ENCODE measurements around the gene SLC16A3. TPM values are rescaled to one million over a fixed set of nuclear protein-coding genes. Genes with fewer than 3 reads are reported as not detected.

The SLC16A3 gene
- total RNA-seq, 1 donor = 222 TPM

DNA sequence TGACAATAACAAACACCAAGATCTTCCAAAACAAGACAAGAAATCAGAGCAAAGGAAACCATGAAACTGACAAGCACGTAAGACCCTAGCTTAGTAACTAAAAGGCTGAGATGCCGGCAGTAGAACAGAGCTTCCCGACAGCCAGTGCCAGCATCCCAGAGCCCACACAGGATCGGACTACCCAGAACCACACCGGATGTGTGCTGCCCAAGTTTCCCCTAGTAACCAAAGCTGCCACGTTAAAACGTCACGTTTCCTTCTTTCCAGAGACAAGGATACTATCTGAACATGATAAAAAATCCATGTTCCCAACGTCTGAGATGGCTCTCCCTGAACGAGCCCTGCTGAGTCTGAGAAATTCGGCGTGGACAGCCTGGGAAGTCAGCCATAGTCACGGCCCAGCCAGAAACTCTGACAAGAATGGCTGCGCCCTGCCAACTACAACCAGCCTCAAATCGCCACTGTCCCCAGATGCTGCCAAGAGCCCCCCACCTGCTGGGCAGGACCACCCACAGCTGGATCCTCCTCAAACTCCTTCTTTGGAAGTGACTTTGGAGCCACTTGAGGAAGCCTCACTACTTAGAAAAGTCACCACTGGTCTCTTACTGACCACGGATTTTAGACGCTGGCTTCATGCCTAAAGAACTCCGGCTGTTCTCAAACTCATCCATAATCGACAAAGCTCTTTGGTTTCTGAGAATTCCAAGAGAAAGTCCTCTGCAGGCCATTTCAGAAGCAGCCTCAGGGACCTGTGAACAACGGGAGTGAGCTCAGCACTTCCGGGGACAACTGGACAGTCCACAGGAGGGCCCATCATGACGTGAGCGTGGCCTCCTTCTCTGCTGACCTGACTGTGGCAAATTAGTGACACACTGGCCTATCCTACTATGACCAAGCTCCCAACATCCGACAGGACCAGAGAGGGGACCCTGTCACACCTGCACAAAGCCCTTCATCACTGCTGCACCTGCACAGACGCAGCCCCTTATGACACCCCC lies 32.9 kb upstream of the SLC16A3 start:
- Histone ChIP-seq H3K27ac (ENCODE audit: low read depth, low read length) (no peak overlapping the region), H3K79me2 (ENCODE audit: insufficient read depth, low read length) (no peaks in the 10 kb centered on the region), H4K20me1 (ENCODE audit: insufficient read depth, low read length) (peaks cover 3% of the 10 kb centered on the region), H3K9me3 (ENCODE audit: low read depth, low read length) (no peaks in the 10 kb centered on the region), H3K36me3 (ENCODE audit: insufficient read depth, low read length) (peaks cover 53% of the 10 kb centered on the region), H3K4me3 (ENCODE audit: insufficient read depth, low read length) (no peak overlapping the region), H3K27me3 (ENCODE audit: insufficient read depth, low read length) (no peaks in the 10 kb centered on the region), H2AFZ (ENCODE audit: low read length) (no peak overlapping the region), H3K4me1 (ENCODE audit: insufficient read depth, low read length) (no peaks in the 10 kb centered on the region), H3K4me2 (ENCODE audit: insufficient read depth, low read length) (no peak overlapping the region)
- TF ChIP-seq, protein P1, sequence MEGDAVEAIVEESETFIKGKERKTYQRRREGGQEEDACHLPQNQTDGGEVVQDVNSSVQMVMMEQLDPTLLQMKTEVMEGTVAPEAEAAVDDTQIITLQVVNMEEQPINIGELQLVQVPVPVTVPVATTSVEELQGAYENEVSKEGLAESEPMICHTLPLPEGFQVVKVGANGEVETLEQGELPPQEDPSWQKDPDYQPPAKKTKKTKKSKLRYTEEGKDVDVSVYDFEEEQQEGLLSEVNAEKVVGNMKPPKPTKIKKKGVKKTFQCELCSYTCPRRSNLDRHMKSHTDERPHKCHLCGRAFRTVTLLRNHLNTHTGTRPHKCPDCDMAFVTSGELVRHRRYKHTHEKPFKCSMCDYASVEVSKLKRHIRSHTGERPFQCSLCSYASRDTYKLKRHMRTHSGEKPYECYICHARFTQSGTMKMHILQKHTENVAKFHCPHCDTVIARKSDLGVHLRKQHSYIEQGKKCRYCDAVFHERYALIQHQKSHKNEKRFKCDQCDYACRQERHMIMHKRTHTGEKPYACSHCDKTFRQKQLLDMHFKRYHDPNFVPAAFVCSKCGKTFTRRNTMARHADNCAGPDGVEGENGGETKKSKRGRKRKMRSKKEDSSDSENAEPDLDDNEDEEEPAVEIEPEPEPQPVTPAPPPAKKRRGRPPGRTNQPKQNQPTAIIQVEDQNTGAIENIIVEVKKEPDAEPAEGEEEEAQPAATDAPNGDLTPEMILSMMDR (IDR thresholded peaks at IDR 0.05; ENCODE audit: extremely low read depth, low read depth, low read length) = no peak
- DNase-seq (ENCODE audit: insufficient read length, low spot score, missing footprints) = no peak

DNA sequence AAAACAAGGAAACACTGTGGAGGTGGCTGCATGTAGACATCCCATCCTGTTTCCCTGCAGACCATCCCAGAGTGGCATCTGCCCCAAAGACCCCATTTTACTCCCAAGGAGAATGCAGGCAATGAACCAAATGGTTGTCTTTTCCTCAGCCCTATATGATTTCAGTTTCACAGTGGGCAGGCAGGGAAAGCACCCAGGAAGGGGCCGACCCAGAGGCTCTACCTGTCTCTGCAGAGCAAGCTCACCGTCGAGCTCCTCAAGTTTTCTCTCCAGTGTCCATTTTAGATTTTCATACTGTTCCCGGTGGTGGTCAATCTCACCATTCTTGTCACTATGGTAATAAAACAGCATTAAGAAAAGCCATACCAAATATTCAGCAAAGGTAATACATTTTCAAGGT lies 30.8 kb upstream of the SLC16A3 start:
- Histone ChIP-seq H3K4me1 (ENCODE audit: insufficient read depth, low read length) (no peaks in the 10 kb centered on the region), H3K36me3 (ENCODE audit: insufficient read depth, low read length) (peaks cover 51% of the 10 kb centered on the region), H3K27me3 (ENCODE audit: insufficient read depth, low read length) (no peaks in the 10 kb centered on the region), H2AFZ (ENCODE audit: low read length) (no peak overlapping the region), H3K27ac (ENCODE audit: low read depth, low read length) (no peak overlapping the region), H3K79me2 (ENCODE audit: insufficient read depth, low read length) (peaks cover 2% of the 10 kb centered on the region), H3K4me3 (ENCODE audit: insufficient read depth, low read length) (no peak overlapping the region), H4K20me1 (ENCODE audit: insufficient read depth, low read length) (peaks cover 9% of the 10 kb centered on the region), H3K4me2 (ENCODE audit: insufficient read depth, low read length) (no peak overlapping the region), H3K9me3 (ENCODE audit: low read depth, low read length) (no peaks in the 10 kb centered on the region)
- DNase-seq (ENCODE audit: insufficient read length, low spot score, missing footprints) = no peak
- TF ChIP-seq, protein P1 (IDR thresholded peaks at IDR 0.05; ENCODE audit: extremely low read depth, low read depth, low read length) = no peak

DNA sequence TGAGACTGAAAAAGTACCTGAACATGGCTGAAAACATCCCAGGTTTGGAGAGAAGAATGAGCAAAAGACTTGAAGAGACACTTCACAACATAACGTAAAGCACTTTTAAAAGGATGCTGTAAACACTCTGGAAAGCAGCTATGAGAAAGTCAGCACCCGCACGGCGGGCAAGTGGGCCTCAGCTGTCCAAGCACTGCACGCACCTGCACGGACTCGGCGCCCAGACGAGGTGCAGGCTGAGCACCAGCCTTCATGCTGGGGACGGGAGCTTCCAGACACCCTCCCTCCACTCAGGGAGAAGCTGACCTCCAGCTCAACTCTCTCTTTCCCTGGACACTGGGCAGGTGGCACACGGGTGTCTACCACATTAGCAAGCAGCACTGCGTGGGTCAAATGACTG lies 29.3 kb upstream of the SLC16A3 start:
- Histone ChIP-seq H3K36me3 (ENCODE audit: insufficient read depth, low read length) (peaks cover 41% of the 10 kb centered on the region), H3K4me3 (ENCODE audit: insufficient read depth, low read length) (no peak overlapping the region), H4K20me1 (ENCODE audit: insufficient read depth, low read length) (peaks cover 20% of the 10 kb centered on the region), H3K27me3 (ENCODE audit: insufficient read depth, low read length) (no peaks in the 10 kb centered on the region), H3K4me2 (ENCODE audit: insufficient read depth, low read length) (no peak overlapping the region), H2AFZ (ENCODE audit: low read length) (no peak overlapping the region), H3K79me2 (ENCODE audit: insufficient read depth, low read length) (peaks cover 12% of the 10 kb centered on the region), H3K4me1 (ENCODE audit: insufficient read depth, low read length) (no peaks in the 10 kb centered on the region), H3K27ac (ENCODE audit: low read depth, low read length) (no peak overlapping the region), H3K9me3 (ENCODE audit: low read depth, low read length) (no peaks in the 10 kb centered on the region)
- TF ChIP-seq, protein P1 (IDR thresholded peaks at IDR 0.05; ENCODE audit: extremely low read depth, low read depth, low read length) = no peak
- DNase-seq (ENCODE audit: insufficient read length, low spot score, missing footprints) = no peak

DNA sequence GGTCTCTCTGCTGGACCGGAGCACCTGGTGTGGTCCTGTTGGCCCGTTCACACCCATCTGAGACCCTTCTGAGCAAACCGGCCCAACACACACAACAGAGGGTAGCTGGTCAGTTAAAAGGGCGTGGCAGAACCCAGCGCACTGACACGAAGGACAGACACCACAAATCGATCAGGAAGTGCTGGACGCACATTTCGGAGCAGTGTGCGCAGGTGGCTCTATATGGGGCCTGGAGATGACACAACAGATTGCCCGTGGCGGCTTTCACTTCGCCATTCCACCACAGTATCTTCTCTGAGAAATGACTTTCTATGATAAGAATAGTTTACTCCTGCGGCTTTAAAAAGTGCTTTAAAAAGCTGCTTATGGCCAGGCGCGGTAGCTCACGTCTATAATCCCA lies 28.7 kb upstream of the SLC16A3 start:
- DNase-seq (ENCODE audit: insufficient read length, low spot score, missing footprints) = no peak

More for the DNA sequence above, 28.7 kb upstream of the SLC16A3 start:
- no peaks in the 10 kb centered on the region for H3K27me3 ChIP-seq (ENCODE audit: insufficient read depth, low read length)
- peaks cover 15% of the 10 kb centered on the region for H3K79me2 ChIP-seq (ENCODE audit: insufficient read depth, low read length)
- H2AFZ ChIP-seq (ENCODE audit: low read length) = no peak overlapping the region
- peaks cover 25% of the 10 kb centered on the region for H4K20me1 ChIP-seq (ENCODE audit: insufficient read depth, low read length)
- H3K9me3 ChIP-seq (ENCODE audit: low read depth, low read length) = no peaks in the 10 kb centered on the region
- H3K4me3 ChIP-seq (ENCODE audit: insufficient read depth, low read length) = no peak overlapping the region
- H3K27ac ChIP-seq (ENCODE audit: low read depth, low read length) = no peak overlapping the region
- H3K36me3 ChIP-seq (ENCODE audit: insufficient read depth, low read length) = peaks cover 34% of the 10 kb centered on the region
- H3K4me1 ChIP-seq (ENCODE audit: insufficient read depth, low read length) = peaks cover 6% of the 10 kb centered on the region
- TF ChIP-seq, protein P1 (IDR thresholded peaks at IDR 0.05; ENCODE audit: extremely low read depth, low read depth, low read length) = no peak
- no peak overlapping the region for H3K4me2 ChIP-seq (ENCODE audit: insufficient read depth, low read length)

Measured in osteoblast (primary cell).